Activated T-cell treated with anti-CD3 and anti-CD28 coated beads for 24 hours (primary cell): ENCODE measurements around the gene MCCC1.

Experiments used
- DNase-seq: peaks from one replicate; pipeline ENCODE4 v3.0.0-alpha.2; 2020; ENCODE audit warnings: low read depth

Gene MCCC1

DNA sequence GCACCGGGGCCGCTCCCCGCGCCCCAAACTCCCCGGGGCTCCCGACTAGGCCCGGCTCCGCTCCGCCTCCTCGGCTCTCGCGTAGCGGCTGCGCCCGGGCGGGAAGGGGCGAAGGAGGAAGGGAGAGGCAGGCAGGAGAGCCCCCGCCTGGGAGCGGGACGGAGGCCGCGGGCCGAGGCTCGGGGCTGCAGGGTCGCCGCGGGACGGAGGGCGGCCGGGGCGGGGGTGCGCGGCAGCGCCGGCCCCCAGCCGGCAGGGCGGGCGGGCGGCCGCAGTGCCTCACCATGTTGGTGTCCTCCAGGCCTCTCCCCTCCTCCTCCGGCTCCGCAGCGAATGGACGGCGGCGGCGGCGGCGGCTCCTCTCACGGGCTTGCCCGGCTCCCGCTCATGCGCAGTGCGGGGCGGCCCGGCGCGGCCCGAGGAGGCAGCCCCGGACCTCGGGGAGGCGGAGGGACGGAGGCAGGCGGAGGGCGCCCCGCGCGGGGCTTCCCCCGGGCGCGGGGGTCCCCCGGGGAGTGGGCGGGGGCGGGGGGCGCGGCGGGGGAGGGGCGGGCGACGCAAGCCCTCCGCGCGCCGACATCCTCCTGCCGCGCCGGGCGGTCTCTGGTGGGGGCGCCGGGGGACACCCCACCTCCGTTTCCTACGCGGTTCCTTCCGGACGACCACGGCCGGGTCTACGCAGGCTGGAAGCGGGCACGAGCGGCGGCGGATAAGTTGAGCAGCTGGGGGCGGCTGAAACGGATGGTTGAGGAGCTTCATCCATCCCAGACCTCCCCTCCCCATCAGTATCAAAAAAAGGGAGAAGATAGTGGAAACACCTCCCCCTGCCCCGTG lies 118.9 kb downstream of the MCCC1 start, which contains the start of gene DCUN1D1:
DCUN1D1 (minus strand) TSS at position 335 of the 834 bp plus-strand sequence; CDS start at position 286, 49 bp downstream.
- peak; percentile 83 for DNase-seq

- DNase-seq: no peak
These were observed 119.6 kb downstream of the MCCC1 start for GRCh38 chr3:182979674-182980191.

- DNase-seq: no peak
These were observed 120.1 kb downstream of the MCCC1 start for GRCh38 chr3:182979103-182979673.

GRCh38 chr3:182978387-182978786 lies 120.9 kb downstream of the MCCC1 start:
- DNase-seq: no peak

- no peak for DNase-seq
These were observed 126.2 kb downstream of the MCCC1 start for GRCh38 chr3:182973047-182973446.

DNA sequence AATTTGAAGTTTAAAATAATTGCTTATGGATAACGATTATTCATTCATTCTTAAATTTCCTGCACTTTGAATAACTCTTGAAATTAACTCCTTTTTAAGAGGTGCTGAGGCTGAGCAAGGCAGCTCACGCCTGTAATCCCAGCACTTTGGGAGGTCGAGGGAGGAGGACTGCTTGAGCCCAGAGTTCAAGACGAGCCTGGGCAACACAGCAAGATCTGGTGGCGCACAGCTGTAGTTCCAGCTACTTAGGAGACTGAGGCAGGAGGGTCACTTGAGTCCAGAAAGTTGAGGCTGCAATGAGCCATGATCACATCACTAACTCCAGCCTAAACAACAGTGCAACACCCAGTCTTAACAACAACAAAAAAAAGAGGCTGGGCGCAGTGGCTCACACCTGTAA lies 126.9 kb downstream of the MCCC1 start:
- DNase-seq: no peak

- no peak for DNase-seq
These were observed 127.7 kb downstream of the MCCC1 start for GRCh38 chr3:182971637-182972036.

- no peak for DNase-seq
These were observed 128.4 kb downstream of the MCCC1 start for GRCh38 chr3:182970811-182971418.

GRCh38 chr3:182969853-182970252 lies 129.4 kb downstream of the MCCC1 start:
- DNase-seq: no peak

GRCh38 chr3:182969277-182969676 lies 130.0 kb downstream of the MCCC1 start:
- DNase-seq: no peak

GRCh38 chr3:182967218-182968204 lies 131.8 kb downstream of the MCCC1 start:
- no peak for DNase-seq

- DNase-seq: no peak
These were observed 133.4 kb downstream of the MCCC1 start for GRCh38 chr3:182965861-182966366.
